ENCODE data around the gene NF2. TPM values are rescaled to one million over a fixed set of nuclear protein-coding genes. Genes with fewer than 3 reads are reported as not detected.

The NF2 gene
- total RNA-seq, 1 experiment from 2014 or later: 190 TPM

- ChIA-PET POLR2A (no interaction called here), CTCF (no interaction called here)
- intact Hi-C loops (cut with micrococcal nuclease; ENCODE audit: unreplicated experiment) (no loop called here), in situ Hi-C loops (cut with HindIII; ENCODE audit: low pct_unique_long_range_greater_than_20kb, low sequenced_read_pairs) (no loop called here)
- DNase-seq (ENCODE audit: low read depth, low spot score): no peak
- no peak for ATAC-seq
- Histone ChIP-seq H3K9me3 (ENCODE audit: control insufficient read depth, insufficient read depth, low read depth, low read length) (no peaks in the 10 kb centered on the region), H3K36me3 (ENCODE audit: control insufficient read depth, insufficient read depth, low read length) (no peaks in the 10 kb centered on the region), H3K27ac (ENCODE audit: low read length) (no peak overlapping the region), H3K27me3 (ENCODE audit: control insufficient read depth, insufficient read depth, low read length) (no peaks in the 10 kb centered on the region), H3K4me1 (ENCODE audit: control insufficient read depth, insufficient read depth, low read length) (peaks cover 7% of the 10 kb centered on the region), H3K4me3 (ENCODE audit: low read depth in 2 of 2, low read length in 2 of 2) (no peak overlapping the region)
- no TSS peak for BruUV-seq (replicated peaks)
- TF ChIP-seq CTCF (IDR thresholded peaks at IDR 0.05) (no peak), REST (IDR thresholded peaks at IDR 0.05; ENCODE audit: insufficient read depth in 1 of 2, low read depth in 2 of 2, low read length in 1 of 2) (no peak), TCF7L2 (IDR thresholded peaks at IDR 0.05; ENCODE audit: low read depth, low read length) (no peak), POLR2AphosphoS5 (IDR thresholded peaks at IDR 0.05; ENCODE audit: low read depth, low read length) (no peak), SIN3A (IDR thresholded peaks at IDR 0.05; ENCODE audit: borderline replicate concordance, insufficient read depth, low read depth, low read length) (no peak)
Observed at GRCh38 chr22:29559030-29559429, 44.4 kb upstream of the NF2 start.

GRCh38 chr22:29559853-29560252 is 43.6 kb upstream of the NF2 start:
- no peaks in the 10 kb centered on the region for H3K9me3 ChIP-seq (ENCODE audit: control insufficient read depth, insufficient read depth, low read depth, low read length)
- ChIA-PET CTCF (no interaction called here), POLR2A (no interaction called here)
- no peak for DNase-seq (ENCODE audit: low read depth, low spot score)
- H3K27me3 ChIP-seq (ENCODE audit: control insufficient read depth, insufficient read depth, low read length): no peaks in the 10 kb centered on the region
- no TSS peak for BruUV-seq (replicated peaks)
- no peaks in the 10 kb centered on the region for H3K36me3 ChIP-seq (ENCODE audit: control insufficient read depth, insufficient read depth, low read length)
- H3K27ac ChIP-seq (ENCODE audit: low read length): no peak overlapping the region
- no peak for ATAC-seq
- peaks cover 6% of the 10 kb centered on the region for H3K4me1 ChIP-seq (ENCODE audit: control insufficient read depth, insufficient read depth, low read length)
- in situ Hi-C loops (cut with HindIII; ENCODE audit: low pct_unique_long_range_greater_than_20kb, low sequenced_read_pairs) (no loop called here), intact Hi-C loops (cut with micrococcal nuclease; ENCODE audit: unreplicated experiment) (no loop called here)
- H3K4me3 ChIP-seq (ENCODE audit: low read depth in 2 of 2, low read length in 2 of 2): no peak overlapping the region
- TF ChIP-seq CTCF (IDR thresholded peaks at IDR 0.05): no peak
- no peak for TF ChIP-seq SIN3A (IDR thresholded peaks at IDR 0.05; ENCODE audit: borderline replicate concordance, insufficient read depth, low read depth, low read length)
- no peak for TF ChIP-seq REST (IDR thresholded peaks at IDR 0.05; ENCODE audit: insufficient read depth in 1 of 2, low read depth in 2 of 2, low read length in 1 of 2)
- no peak for TF ChIP-seq POLR2AphosphoS5 (IDR thresholded peaks at IDR 0.05; ENCODE audit: low read depth, low read length)
- TF ChIP-seq TCF7L2 (IDR thresholded peaks at IDR 0.05; ENCODE audit: low read depth, low read length): no peak
